ENCODE data around the gene ST3GAL2.
"Not testable (repeated sequence)": the region's sequence is repeated elsewhere in the genome, so short reads cannot be mapped to it uniquely, and the experiment has no call there.

The ST3GAL2 gene

DNA sequence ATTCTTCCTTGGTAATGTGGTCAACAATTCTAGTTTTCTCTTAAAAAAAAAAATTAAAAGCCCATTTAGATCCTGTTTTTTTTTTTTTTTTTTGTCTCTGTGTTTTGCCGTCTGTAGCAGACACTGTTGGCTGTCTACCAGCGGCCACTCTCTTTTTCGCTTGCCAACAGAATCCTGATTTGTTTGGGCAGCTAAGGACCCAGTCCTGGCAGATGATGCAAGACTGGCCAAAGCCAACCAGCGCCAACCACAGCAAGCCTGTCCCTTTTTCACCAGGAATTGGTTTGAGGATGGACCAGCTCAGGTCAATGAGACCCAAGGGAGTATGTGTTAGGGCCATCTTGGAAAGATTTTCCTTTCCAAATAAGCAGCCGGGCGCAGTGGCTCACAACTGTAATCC, 28.2 kb downstream of the ST3GAL2 start:
- no peak overlapping the region for H3K4me3 ChIP-seq (replicated peaks; ENCODE audit: low read depth, low read length)
- TF ChIP-seq CTCF (IDR thresholded peaks at IDR 0.05; ENCODE audit: low read length, missing control alignments) = no peak
- no peak for DNase-seq (ENCODE audit: low read depth)

DNA sequence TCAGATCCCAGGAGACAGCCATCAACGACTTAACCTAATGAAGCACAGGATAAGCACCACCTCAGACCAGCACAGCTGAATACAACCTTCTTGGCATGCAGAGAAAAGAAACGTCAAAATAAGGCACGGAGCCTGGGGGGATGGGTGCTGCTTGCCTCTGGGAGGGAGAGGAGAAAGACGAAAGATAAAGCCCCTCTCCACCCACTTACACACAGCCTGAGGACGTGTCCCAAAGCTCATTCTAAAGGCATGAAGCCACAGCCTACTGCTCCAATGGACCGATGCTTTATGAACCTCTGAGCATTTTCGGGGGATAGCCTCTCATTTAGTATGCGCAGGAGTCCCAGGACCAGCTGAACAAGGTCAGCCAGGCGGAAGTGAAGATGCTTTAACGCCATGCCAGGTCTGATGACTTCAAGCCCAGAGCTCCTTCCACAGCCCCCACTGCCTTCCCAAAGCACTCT, 31.1 kb downstream of the ST3GAL2 start:
- DNase-seq (ENCODE audit: low read depth) = no peak
- no peak overlapping the region for H3K4me3 ChIP-seq (replicated peaks; ENCODE audit: low read depth, low read length)
- no peak for TF ChIP-seq CTCF (IDR thresholded peaks at IDR 0.05; ENCODE audit: low read length, missing control alignments)

DNA sequence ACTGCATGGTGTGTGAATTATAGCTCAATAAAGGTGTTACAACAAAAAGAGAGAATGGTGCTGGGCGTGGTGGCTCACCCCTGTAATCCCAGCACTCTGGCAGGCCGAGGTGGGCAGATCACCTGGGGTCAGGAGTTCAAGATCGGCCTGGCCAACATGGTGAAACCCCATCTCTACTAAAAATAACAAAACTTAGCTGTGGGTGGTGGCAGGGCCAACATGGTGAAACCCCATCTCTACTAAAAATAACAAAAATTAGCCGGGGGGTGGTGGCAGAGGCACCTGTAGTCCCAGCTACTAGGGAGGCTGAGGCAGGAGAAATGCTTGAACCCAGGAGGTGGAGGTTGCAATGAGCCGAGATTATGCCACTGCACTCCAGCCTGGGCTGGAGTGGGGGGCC, 32.8 kb downstream of the ST3GAL2 start:
- DNase-seq (ENCODE audit: low read depth); H3K4me3 ChIP-seq (replicated peaks; ENCODE audit: low read depth, low read length): not testable (repeated sequence)

DNA sequence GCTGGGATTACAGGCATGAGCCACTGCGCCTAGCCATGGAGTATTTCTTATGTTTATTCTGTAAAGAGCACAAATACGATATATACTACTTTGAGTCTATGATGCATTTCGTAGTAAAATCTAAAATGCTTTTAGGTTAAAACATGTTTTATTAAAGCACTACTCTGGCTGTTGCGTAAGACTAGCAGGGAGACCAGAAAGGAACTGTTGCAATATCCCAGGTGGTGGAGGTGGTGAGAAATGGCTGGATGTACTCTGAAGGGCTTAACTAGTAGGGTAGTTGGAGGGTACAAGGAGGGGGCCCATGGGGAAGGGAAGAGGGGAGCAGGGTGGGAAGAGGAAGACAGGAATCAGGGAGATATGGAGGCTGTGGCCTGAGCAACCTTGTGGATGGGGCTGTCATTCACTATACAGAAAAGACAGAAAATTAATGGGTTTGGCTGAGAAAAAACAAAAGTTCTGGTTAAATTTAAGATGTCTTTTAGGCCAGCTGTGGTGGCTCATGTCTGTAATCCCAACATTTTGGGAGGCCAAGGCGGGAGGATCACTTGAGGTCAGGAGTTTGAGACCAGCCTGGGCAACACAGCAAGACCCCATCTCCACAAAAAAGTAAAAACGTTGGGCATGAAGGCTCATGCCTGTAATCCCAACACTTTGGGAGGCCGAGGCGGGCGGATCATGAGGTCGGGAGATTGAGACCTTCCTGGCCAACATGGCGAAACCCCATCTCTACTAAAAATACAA, 35.8 kb downstream of the ST3GAL2 start:
- TF ChIP-seq CTCF (IDR thresholded peaks at IDR 0.05; ENCODE audit: low read length, missing control alignments) = no peak
- DNase-seq (ENCODE audit: low read depth) = peak; percentile 72
- H3K4me3 ChIP-seq (replicated peaks; ENCODE audit: low read depth, low read length) = no peak overlapping the region

DNA sequence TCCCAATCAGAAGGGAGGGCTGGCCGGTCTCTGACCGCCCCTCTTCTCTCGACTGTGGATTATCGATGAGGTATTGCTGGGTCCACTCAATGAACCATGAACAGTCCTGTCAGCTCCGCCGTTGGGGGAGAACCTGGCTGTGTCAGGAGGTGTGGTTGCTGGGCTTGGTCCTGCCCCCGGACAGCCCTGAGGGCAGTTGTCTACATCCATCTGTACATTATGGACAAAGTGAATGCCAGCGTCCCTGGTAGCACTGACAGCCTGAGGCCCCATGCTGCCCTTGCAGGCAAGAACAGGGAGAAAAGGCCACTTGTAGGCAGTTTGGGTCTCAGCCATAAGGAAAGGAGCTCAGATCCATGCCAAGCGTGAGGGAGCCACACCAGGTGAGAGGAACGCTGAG, 38.9 kb downstream of the ST3GAL2 start:
- TF ChIP-seq CTCF (IDR thresholded peaks at IDR 0.05; ENCODE audit: low read length, missing control alignments) = no peak
- H3K4me3 ChIP-seq (replicated peaks; ENCODE audit: low read depth, low read length) = no peak overlapping the region
- DNase-seq (ENCODE audit: low read depth) = no peak

DNA sequence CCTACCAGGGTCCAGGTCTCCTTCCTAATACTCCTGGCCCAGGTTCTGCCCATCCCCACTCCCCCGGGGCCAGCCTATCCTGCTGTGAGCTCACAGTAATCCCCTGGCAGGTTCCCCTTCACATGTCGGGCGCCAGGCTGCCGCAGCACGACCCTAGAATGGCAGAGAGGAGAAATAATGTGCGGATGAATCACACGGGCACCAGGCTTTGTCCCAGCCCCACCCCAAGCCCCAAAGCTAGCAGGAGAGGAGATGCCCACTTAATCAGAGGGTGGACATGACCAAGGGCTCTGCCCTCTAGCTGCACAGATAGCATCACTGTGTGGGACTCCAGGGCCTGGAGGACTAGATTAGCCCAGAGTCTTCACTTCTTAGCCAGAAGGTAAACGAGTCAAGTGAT, 39.5 kb downstream of the ST3GAL2 start:
- no peak overlapping the region for H3K4me3 ChIP-seq (replicated peaks; ENCODE audit: low read depth, low read length)
- no peak for DNase-seq (ENCODE audit: low read depth)
- no peak for TF ChIP-seq CTCF (IDR thresholded peaks at IDR 0.05; ENCODE audit: low read length, missing control alignments)

- no peak for TF ChIP-seq CTCF (IDR thresholded peaks at IDR 0.05; ENCODE audit: low read length, missing control alignments)
- H3K4me3 ChIP-seq (replicated peaks; ENCODE audit: low read depth, low read length) = no peak overlapping the region
- DNase-seq (ENCODE audit: low read depth) = no peak
These were observed 40.6 kb downstream of the ST3GAL2 start for GRCh38 chr16:70398177-70398743.

Measured in fibroblast of pulmonary artery (primary cell).